ENCODE results near the gene ERBB2.

Gene ERBB2

GRCh38 chr17:39730095-39730921, 30.4 kb downstream of the ERBB2 start, which contains the start of gene MIEN1:
Gene MIEN1, minus strand, starts transcription at chr17:39730532. Its CDS starts 37 bp downstream, at chr17:39730495.
- DNase-seq = peak; percentile 92

GRCh38 chr17:39732586-39732985, 32.7 kb downstream of the ERBB2 start:
- DNase-seq = no peak

GRCh38 chr17:39735882-39736281, 36.0 kb downstream of the ERBB2 start:
- no peak for DNase-seq

GRCh38 chr17:39736319-39737165, 36.7 kb downstream of the ERBB2 start:
- peak; percentile 23 for DNase-seq

- DNase-seq = no peak
Observed at GRCh38 chr17:39737206-39737759, 37.4 kb downstream of the ERBB2 start.

GRCh38 chr17:39737760-39738567, 38.1 kb downstream of the ERBB2 start, which contains the start of gene GRB7:
Gene GRB7, plus strand, starts transcription at chr17:39737938. Its CDS starts 4,364 bp downstream, at chr17:39742302.
- peak; percentile 33 for DNase-seq

GRCh38 chr17:39738568-39738901, 38.7 kb downstream of the ERBB2 start:
- no peak for DNase-seq

GRCh38 chr17:39738983-39739884, 39.4 kb downstream of the ERBB2 start:
- peak; percentile 38 for DNase-seq

- no peak for DNase-seq
Observed at GRCh38 chr17:39739885-39740356, 40.1 kb downstream of the ERBB2 start.

GRCh38 chr17:39740357-39741111, 40.7 kb downstream of the ERBB2 start:
- DNase-seq = peak; percentile 34

GRCh38 chr17:39742126-39742855, 42.4 kb downstream of the ERBB2 start:
- DNase-seq = no peak

- no peak for DNase-seq
Observed at GRCh38 chr17:39742856-39743436, 43.1 kb downstream of the ERBB2 start.

- no peak for DNase-seq
Observed at GRCh38 chr17:39744075-39744835, 44.4 kb downstream of the ERBB2 start.

- DNase-seq = no peak
Observed at GRCh38 chr17:39744836-39745215, 45.0 kb downstream of the ERBB2 start.

GRCh38 chr17:39745335-39746144, 45.7 kb downstream of the ERBB2 start:
- DNase-seq = no peak

- DNase-seq = no peak
Observed at GRCh38 chr17:39746145-39746461, 46.2 kb downstream of the ERBB2 start.

- no peak for DNase-seq
Observed at GRCh38 chr17:39747745-39748144, 47.9 kb downstream of the ERBB2 start.
